HG03135 (cell line): Measurements from ENCODE around the gene PACRG.

Source experiments
- ATAC-seq: cut with Tn5 transposase; IDR thresholded peaks from one replicate; pipeline ENCODE4 v1.9.1; 2021; ENCODE audit warnings: mild to moderate bottlenecking, moderate library complexity; ENCODE audit not compliant: unreplicated experiment

Gene PACRG

GRCh38 chr6:162998777-162999176 lies 271.0 kb downstream of the PACRG start:
- no peak for ATAC-seq

DNA sequence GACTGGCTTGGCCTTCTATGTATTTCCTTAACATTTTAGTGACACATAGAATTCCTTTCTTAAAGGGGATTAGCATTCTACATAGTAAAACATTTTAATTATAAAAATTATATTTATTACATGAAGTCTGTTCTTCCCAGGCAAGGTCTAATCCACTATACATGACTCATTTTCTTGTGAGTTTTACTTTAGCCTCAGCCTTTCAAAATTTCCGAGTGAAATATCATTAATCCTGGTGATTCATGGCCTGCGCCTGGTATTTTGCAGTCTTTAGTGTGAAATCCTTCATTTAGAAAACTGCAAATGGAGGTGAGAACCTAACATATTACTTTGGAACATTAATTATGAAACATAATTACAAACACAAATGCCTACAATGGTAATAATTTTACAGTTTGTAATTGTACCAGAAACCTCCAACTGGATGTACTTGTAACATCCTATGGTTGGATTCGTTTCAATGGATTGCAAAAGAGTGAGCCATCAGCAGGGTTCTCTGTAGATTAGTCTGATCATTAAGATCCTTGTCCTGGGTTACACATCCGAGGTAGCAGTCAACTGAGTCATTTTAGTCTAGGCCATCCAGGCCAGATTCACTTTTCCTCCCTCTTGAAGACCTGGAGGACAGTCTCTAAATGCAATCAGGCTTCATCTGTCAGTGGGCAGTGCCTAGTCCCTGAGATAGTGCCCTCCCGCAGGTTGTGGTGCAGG lies 272.0 kb downstream of the PACRG start:
- no peak for ATAC-seq

DNA sequence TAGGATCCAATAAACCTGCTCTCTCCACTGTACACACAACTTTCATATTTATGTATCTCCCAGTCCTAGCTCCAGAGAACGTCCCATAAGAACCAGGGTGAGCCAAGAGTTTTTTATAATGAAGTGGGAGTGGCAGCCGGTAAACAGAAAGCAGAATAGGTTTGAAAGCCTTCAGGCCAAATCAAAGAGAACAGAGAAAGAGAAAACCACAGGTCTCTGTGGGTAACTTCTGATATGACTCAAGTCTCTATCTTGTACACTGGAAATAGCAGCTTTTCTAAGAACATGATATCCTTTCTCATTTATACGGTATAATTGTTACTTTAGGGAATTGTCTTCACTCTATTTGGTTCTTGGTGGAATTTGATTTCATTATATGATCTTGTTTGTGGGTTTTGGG lies 273.6 kb downstream of the PACRG start:
- peak; percentile 93 for ATAC-seq

DNA sequence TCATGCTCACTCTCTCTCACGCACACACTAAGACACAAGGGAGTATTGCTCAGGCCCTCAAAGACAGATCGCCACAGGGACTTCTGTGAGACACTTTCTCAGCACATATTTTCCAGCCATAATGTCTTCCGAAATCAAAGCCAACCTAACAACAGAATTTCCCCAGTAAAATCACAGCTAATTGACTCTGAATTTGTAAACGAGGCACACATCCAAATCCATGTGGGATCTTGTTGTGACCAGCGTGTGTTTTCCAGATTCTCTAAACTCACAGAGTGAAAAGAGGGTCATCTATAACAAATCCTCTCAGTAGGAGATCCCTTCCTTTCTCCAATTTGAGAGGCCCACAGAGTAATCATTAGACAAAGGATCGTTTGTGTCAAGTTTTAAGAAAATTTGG lies 280.4 kb downstream of the PACRG start:
- ATAC-seq: no peak

DNA sequence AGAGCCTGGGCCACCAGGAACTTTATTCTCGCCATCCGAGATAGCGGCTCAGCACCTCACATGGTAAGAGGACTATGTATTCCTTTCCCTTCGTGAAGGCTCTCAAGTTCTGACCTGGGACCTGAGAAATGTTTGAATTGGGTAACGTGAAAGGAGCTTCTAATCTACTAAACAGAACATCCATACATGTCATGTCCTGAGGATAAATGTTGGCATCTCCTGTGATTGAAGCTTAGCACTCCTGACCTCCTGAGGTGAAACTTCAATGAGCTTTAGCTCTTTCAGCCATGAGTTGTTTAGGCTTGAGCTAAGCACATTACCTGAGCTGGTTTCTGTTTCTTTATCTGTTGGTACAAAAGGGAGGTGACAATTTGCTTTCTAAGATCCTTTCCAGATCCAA lies 280.9 kb downstream of the PACRG start:
- no peak for ATAC-seq

- ATAC-seq: no peak
Observed at GRCh38 chr6:163010145-163010544, 282.4 kb downstream of the PACRG start.

GRCh38 chr6:163014736-163015135 lies 287.0 kb downstream of the PACRG start:
- no peak for ATAC-seq

DNA sequence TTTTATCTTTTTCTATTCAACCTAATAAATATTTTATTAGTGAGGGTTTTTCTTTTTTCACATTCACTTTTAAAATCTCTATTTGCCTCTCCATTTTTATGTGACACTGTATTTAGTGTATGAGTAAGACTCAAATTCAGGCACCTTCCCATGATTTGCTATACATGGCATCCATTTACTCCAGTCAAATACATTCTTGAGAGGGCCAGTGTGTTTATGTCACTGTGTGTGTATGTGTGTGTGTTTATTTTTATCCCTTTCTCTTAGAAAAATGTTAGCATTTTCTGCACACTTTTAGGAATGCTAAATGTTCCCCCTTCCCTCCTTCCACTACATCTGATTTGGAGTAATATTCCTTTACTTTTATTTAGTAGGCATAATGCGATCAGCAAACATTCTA lies 290.0 kb downstream of the PACRG start:
- ATAC-seq: no peak

- no peak for ATAC-seq
Observed at GRCh38 chr6:163019926-163020325, 292.2 kb downstream of the PACRG start.

GRCh38 chr6:163021054-163021453 lies 293.3 kb downstream of the PACRG start:
- no peak for ATAC-seq

DNA sequence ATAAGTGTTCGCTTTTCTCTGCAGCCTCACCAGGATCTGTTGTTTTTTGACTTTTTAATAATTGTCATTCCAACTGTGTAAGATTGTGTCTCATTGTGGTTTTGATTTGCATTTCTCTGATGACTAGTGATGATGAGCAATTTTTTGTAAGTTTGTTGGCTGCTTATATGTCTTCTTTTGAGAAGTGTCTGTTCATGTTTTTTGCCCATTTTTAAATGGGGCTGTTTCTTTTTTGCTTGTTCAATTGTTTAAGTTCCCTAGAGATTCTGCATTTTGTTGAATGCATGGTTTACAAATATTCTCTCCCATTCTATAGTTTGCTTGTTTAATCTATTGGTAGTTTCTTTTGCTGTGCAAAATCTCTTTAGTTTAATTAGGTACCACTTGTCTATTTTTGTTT lies 295.9 kb downstream of the PACRG start:
- no peak for ATAC-seq

- ATAC-seq: no peak
Observed at GRCh38 chr6:163026893-163027292, 299.1 kb downstream of the PACRG start.

DNA sequence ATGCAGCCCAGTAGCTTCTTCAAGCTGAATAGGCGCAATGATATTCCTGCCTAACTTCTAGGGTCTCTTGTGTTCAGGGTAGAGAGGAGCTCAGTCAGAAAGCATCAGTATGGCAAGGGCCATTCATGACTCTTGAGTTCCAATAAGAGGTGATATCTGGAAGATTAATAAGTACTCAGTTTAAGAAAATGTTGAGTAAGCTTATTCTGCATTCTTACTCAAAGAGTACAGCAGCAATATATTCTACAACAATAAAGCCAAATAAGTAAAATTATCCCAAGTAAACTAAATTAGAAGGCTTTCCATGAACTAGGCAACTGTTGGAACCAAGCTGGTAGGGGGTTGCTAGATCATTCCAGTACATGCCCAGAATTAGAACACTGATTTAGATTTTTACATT lies 303.2 kb downstream of the PACRG start:
- ATAC-seq: no peak

- no peak for ATAC-seq
Observed at GRCh38 chr6:163031931-163032330, 304.2 kb downstream of the PACRG start.

DNA sequence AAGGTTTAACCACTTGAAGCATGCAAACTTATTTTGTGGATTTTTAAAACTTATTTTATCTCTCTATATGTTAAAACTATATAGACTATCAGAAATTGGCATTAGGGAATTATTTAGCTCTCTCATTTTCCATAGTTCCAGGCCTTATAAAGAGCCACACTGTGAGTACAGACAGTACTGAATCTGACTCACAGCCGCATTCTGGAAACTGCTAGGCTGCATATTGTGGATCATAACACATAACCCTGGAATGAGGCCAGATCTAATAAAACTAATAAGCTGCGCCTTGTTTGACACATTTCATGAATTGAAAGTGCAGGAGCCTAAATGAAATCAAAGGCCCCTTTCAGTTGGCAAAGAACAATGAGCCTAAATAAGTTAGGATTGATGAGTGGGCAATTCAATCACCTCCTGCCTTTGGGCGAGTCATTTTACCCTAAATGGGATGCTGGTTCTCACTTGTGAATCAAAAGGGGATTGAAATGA lies 308.4 kb downstream of the PACRG start:
- no peak for ATAC-seq

GRCh38 chr6:163038317-163038716 lies 310.5 kb downstream of the PACRG start:
- ATAC-seq: no peak

DNA sequence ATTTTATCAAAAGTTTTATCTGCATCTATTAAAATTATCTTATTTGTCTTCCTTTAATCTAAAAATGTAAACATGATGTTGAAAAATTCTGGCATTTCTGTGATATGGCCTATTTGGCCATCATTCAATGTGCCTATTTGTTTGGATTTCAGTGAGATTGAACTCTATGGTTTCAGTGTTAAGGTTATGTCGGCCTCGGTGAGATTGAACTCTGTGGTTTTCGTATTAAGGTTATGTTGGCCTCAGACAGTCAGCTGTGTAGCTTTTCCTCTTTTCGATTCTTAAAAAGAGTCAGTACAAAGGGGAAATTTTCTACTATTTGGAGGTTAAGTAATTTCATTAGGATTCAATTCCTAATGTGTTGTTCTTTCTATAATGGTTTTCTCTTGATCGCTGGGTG lies 320.6 kb downstream of the PACRG start:
- ATAC-seq: no peak

DNA sequence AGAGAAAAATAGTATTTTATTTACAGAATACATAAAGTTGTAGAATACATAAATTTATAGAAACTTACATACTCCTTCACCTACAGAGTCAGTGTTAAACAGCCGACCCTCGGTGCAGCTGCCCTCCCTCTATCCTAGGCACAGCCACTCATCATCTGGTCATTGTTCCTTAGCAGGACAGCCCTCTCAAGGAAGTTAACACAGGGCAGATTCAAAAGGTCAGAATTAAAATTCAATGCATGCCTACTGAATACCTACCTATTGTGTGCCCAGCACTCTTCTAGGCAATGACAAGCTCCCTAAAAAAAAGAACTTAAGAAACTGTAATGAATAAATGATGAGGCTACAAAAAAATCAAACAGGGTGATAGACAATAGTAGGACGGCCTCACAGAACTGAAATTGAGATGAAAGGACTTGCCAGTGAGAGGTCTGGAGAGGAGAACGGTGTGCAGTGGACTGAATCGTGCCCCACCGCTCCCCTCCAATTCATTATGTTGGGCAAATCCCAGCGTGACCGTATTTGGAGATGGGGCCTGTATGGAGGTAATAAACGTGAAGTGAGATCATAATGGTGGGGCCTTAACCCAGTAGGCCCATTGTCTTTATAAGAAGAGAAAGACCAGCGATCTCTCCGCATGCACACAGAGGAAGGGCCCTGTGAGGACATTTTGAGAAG lies 326.0 kb downstream of the PACRG start:
- ATAC-seq: no peak

GRCh38 chr6:163054641-163055040 lies 326.9 kb downstream of the PACRG start:
- ATAC-seq: no peak

DNA sequence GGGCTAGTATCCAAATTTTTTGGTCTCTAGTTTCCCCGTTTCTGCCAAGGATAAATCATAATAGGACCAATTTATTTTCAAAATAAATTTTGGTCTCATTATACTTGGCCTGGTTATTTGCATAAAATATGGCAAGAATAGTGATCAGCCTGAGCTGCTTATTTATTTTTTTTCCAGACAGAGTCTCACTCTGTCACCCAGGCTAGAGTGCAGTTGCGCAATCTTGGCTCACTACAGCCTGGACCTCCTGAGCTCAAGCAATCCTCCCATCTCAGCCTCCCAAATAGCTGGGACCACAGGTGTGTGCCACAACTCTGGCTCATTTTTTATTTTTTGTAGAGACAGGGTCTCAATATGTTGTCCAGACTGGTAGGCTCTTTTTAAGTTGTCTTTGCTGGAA lies 329.5 kb downstream of the PACRG start:
- ATAC-seq: no peak

GRCh38 chr6:163062790-163063189 lies 335.0 kb downstream of the PACRG start:
- ATAC-seq: no peak

DNA sequence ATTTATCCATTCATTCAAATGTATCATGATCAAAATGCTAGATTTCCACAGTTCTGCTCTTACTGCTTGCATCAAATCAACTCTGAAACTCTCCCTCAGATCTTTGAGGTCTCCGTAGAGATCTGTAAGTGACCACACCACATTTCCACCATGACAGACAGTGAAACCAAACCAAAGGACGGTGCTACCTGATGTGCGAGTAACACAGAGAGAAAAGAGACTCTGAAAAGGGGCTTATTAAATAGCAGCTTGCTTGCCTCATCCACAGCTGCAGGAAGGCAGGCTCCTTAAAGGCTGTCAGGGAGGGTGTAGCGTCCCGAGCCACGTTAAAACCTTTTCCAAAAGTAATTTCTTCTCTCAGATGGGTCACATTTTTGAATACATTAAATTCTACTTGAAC lies 335.8 kb downstream of the PACRG start:
- ATAC-seq: no peak

- no peak for ATAC-seq
Observed at GRCh38 chr6:163064397-163064796, 336.6 kb downstream of the PACRG start.
